ENCODE results near the gene WDR37. TPM values are rescaled to one million over a fixed set of nuclear protein-coding genes. Genes with fewer than 3 reads are reported as not detected.

WDR37 gene, protein sequence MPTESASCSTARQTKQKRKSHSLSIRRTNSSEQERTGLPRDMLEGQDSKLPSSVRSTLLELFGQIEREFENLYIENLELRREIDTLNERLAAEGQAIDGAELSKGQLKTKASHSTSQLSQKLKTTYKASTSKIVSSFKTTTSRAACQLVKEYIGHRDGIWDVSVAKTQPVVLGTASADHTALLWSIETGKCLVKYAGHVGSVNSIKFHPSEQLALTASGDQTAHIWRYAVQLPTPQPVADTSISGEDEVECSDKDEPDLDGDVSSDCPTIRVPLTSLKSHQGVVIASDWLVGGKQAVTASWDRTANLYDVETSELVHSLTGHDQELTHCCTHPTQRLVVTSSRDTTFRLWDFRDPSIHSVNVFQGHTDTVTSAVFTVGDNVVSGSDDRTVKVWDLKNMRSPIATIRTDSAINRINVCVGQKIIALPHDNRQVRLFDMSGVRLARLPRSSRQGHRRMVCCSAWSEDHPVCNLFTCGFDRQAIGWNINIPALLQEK
- 6.9 to 8.9 TPM (median 8.4 TPM) in 5 replicates for total RNA-seq (2022; extraction: Qiagen RNA extraction)

GRCh38 chr10:1056326-1057105 is at the start of gene WDR37:
Gene WDR37 (plus strand): TSS chr10:1056385. CDS start chr10:1072156, 15,771 bp downstream.

GRCh38 chr10:1025683-1026082 is 30.5 kb upstream of the WDR37 start, which contains the start of gene IDI2:
Gene IDI2 (minus strand): TSS chr10:1025859. CDS start chr10:1024723, 1,136 bp downstream.

GRCh38 chr10:1048732-1049424 is 7.3 kb upstream of the WDR37 start, which contains the start of gene IDI1:
Gene IDI1 (minus strand): TSS chr10:1049119. CDS start chr10:1049003, 116 bp downstream.

Other genes with a start within 250 kb of the WDR37 start
- 33.0 to 41.7 TPM (median 37.2 TPM) in 5 replicates for gene LARP4B, start 124.7 kb upstream of the WDR37 start, total RNA-seq (2022; extraction: Qiagen RNA extraction)
- gene GTPBP4, start 68.0 kb upstream of the WDR37 start, total RNA-seq (2022; extraction: Qiagen RNA extraction), result 95.9 to 143 TPM (median 101 TPM) in 5 replicates
- gene IDI2, start 30.5 kb upstream of the WDR37 start, total RNA-seq (2022; extraction: Qiagen RNA extraction), result 0.10 TPM in 1 of 5 replicates, not detected in the others
- 29.3 to 33.0 TPM (median 32.5 TPM) in 5 replicates for gene IDI1, start 7.3 kb upstream of the WDR37 start, total RNA-seq (2022; extraction: Qiagen RNA extraction)